ENCODE results near the gene EGFL7.

Gene EGFL7

DNA sequence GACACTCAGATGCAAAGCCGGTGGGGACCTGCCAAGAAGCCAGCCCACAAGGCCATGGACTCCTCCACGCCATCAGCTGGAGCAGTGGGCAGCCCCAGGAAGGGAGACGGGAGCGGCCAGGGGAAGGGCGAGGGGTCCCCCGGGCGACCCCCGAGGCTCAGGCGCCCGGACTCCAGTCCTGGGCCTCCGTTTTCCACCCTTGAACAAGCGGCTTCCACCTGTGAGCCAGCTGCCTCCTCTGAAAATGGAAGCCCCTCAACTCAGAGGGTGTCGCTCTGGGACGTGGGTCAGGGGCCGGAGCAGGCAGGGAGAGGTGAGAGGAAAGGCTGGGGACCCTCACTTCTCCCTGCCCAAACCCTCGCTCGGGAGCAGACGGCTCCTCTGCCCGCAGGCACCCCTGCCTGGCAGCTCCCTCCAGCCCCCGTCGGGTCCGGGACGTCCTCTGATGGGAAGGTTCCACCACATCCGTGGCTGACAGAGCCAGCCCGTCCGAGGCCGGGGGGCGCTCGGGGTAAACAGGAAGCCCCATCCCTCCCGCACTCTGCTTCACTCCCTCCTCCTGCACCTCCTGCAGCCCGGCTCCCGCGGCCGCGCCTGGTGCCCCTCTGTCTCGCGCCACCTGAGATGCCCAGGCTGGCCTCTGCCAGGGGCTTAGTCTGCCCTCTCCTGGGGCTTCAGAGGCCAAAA, 3.7 kb upstream of the EGFL7 start:
- peak overlapping the region in 1 of 2 experiments; percentile 4 for H3K18ac ChIP-seq (ENCODE audit: low read depth in 1 of 2, low read length in 2 of 2)
- H2BK15ac ChIP-seq (ENCODE audit: low read depth, poor library complexity, severe bottlenecking): no peak overlapping the region
- H2AFZ ChIP-seq (ENCODE audit: low read depth, low read length): no peak overlapping the region
- H4K8ac ChIP-seq (ENCODE audit: low read length): no peak overlapping the region
- H3K4me3 ChIP-seq (ENCODE audit: insufficient read depth in 1 of 2, low read depth in 1 of 2, low read length in 2 of 2): no peak overlapping the region
- H3K27me3 ChIP-seq (ENCODE audit: control insufficient read depth in 1 of 2, insufficient read depth in 1 of 2, low read length in 2 of 2): peaks cover 15 to 68% of the 10 kb centered on the region in 2 experiments
- H3K9ac ChIP-seq (ENCODE audit: low read length): no peak overlapping the region
- H3K27ac ChIP-seq (ENCODE audit: low read length, poor library complexity, severe bottlenecking): no peak overlapping the region
- no peak overlapping the region for H3K23ac ChIP-seq (ENCODE audit: low read length in 2 of 2)
- WGBS: 81% methylated on average over 37 of the region's 37 CpGs
- H3K14ac ChIP-seq (ENCODE audit: low read length in 2 of 2): no peak overlapping the region
- H3K79me1 ChIP-seq (replicated peaks; ENCODE audit: low read length, poor library complexity, severe bottlenecking): no peaks in the 10 kb centered on the region
- no peak for DNase-seq
- H2BK120ac ChIP-seq (ENCODE audit: low read depth, low read length): no peak overlapping the region
- H2BK5ac ChIP-seq (ENCODE audit: low read depth, low read length, poor library complexity, severe bottlenecking): no peak overlapping the region
- H3K9me3 ChIP-seq (ENCODE audit: control insufficient read depth, low read length): no peaks in the 10 kb centered on the region
- H2BK12ac ChIP-seq (ENCODE audit: low read length in 2 of 2): no peak overlapping the region
- no peak overlapping the region for H2AK5ac ChIP-seq (ENCODE audit: low read length, severe bottlenecking)
- H3K4ac ChIP-seq (ENCODE audit: low read depth in 1 of 2, low read length in 2 of 2): no peak overlapping the region
- H3K4me1 ChIP-seq (ENCODE audit: control insufficient read depth, insufficient read depth, low read depth, low read length): peaks cover 17% of the 10 kb centered on the region
- H4K91ac ChIP-seq (ENCODE audit: low read length): peak overlapping the region; percentile 70
- H3K36me3 ChIP-seq (ENCODE audit: control insufficient read depth in 1 of 2, insufficient read depth in 2 of 2, low read depth in 1 of 2, low read length in 2 of 2): no peaks in the 10 kb centered on the region
- no peak overlapping the region for H3K4me2 ChIP-seq (ENCODE audit: low read length, poor library complexity, severe bottlenecking)

DNA sequence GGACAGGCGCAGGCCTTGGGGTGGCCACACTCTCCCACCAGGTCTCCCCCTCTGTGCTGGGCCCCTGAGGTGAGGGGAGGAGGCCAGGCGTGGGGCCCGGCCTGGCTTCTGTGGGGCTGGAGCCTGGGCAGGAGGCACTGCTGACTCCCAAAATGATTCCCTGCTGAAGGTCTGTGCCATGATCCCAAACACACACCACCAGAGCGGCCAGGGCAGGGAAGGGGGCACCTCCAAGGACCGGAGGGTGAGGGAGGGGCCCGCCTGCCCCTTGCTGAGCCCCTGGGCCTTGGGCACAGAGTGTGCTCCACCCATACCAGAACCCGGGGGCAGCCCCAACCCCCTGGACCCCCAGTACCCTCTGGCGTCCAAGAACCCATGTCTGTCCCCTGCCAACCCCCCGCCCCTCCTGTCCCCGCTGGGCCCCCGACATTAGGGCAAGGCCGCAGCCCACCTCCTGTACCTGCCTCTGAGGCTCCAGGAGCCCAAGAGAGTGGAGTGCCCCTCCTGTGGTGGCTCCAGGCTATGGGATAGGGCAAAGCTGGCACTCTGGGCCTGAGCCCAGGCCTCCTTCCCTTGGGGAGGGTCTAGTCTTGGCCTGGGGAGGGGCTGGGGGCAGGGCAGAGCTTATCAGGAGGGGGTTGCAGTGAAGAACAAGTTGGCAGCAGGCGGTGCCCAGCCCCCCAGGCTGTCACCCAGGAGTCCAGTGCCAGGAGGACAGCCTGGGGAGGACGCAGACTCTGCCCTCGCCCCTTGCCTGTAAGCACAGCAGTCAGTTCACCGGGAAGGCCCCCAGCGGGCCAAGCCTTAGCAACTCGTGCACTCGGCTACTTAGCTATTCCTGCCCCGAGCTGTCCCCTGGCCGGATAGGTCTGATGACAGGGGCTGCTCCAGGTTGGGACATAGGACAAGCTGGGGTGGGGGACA, 2.6 kb upstream of the EGFL7 start:
- no peak overlapping the region for H3K14ac ChIP-seq (ENCODE audit: low read length in 2 of 2)
- no peak overlapping the region for H3K4ac ChIP-seq (ENCODE audit: low read depth in 1 of 2, low read length in 2 of 2)
- peaks cover 15 to 74% of the 10 kb centered on the region in 2 experiments for H3K27me3 ChIP-seq (ENCODE audit: control insufficient read depth in 1 of 2, insufficient read depth in 1 of 2, low read length in 2 of 2)
- no peaks in the 10 kb centered on the region for H3K9me3 ChIP-seq (ENCODE audit: control insufficient read depth, low read length)
- H2BK5ac ChIP-seq (ENCODE audit: low read depth, low read length, poor library complexity, severe bottlenecking): no peak overlapping the region
- no peak overlapping the region for H2BK120ac ChIP-seq (ENCODE audit: low read depth, low read length)
- H2BK12ac ChIP-seq (ENCODE audit: low read length in 2 of 2): no peak overlapping the region
- H3K36me3 ChIP-seq (ENCODE audit: control insufficient read depth in 1 of 2, insufficient read depth in 2 of 2, low read depth in 1 of 2, low read length in 2 of 2): no peaks in the 10 kb centered on the region
- H3K79me1 ChIP-seq (replicated peaks; ENCODE audit: low read length, poor library complexity, severe bottlenecking): no peaks in the 10 kb centered on the region
- WGBS: 79% methylated on average over 20 of the region's 21 CpGs
- no peak overlapping the region for H3K4me2 ChIP-seq (ENCODE audit: low read length, poor library complexity, severe bottlenecking)
- H3K4me3 ChIP-seq (ENCODE audit: insufficient read depth in 1 of 2, low read depth in 1 of 2, low read length in 2 of 2): no peak overlapping the region
- H3K23ac ChIP-seq (ENCODE audit: low read length in 2 of 2): no peak overlapping the region
- no peak overlapping the region for H2AFZ ChIP-seq (ENCODE audit: low read depth, low read length)
- DNase-seq: no peak
- peak overlapping the region; percentile 44 for H4K91ac ChIP-seq (ENCODE audit: low read length)
- no peak overlapping the region for H3K9ac ChIP-seq (ENCODE audit: low read length)
- no peak overlapping the region for H3K27ac ChIP-seq (ENCODE audit: low read length, poor library complexity, severe bottlenecking)
- peaks cover 23% of the 10 kb centered on the region for H3K4me1 ChIP-seq (ENCODE audit: control insufficient read depth, insufficient read depth, low read depth, low read length)
- H4K8ac ChIP-seq (ENCODE audit: low read length): no peak overlapping the region
- H3K18ac ChIP-seq (ENCODE audit: low read depth in 1 of 2, low read length in 2 of 2): no peak overlapping the region
- no peak overlapping the region for H2AK5ac ChIP-seq (ENCODE audit: low read length, severe bottlenecking)
- no peak overlapping the region for H2BK15ac ChIP-seq (ENCODE audit: low read depth, poor library complexity, severe bottlenecking)

DNA sequence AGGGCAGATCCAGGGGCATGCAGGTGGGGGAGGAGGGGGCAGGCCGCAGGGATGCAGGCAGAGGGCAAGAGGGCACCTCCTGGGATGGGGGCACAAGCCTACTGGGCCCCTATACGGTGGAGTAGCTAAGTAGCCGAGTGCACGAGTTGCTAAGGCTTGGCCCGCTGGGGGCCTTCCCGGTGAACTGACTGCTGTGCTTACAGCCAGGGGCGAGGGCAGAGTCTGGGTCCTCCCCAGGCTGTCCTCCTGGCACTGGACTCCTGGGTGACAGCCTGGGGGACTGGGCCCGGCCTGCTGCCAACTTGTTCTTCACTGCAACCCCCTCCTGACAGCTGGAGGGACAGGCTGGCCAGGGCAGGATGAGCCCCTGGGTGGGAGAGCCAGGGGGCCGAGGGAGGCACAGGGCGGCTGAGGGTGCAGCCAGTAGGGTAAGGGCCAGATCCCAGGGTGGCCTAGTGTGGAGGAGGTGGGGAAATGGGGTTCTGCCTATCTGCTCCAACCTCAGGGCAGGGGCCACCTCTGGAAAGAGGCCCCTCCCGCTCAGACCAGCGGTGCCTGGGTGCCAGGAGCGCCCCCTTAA, 1.7 kb upstream of the EGFL7 start:
- no peak overlapping the region for H3K9ac ChIP-seq (ENCODE audit: low read length)
- peaks cover 15 to 69% of the 10 kb centered on the region in 2 experiments for H3K27me3 ChIP-seq (ENCODE audit: control insufficient read depth in 1 of 2, insufficient read depth in 1 of 2, low read length in 2 of 2)
- no peak overlapping the region for H3K18ac ChIP-seq (ENCODE audit: low read depth in 1 of 2, low read length in 2 of 2)
- no peaks in the 10 kb centered on the region for H3K9me3 ChIP-seq (ENCODE audit: control insufficient read depth, low read length)
- H3K4ac ChIP-seq (ENCODE audit: low read depth in 1 of 2, low read length in 2 of 2): no peak overlapping the region
- no peak overlapping the region for H3K4me2 ChIP-seq (ENCODE audit: low read length, poor library complexity, severe bottlenecking)
- H2AFZ ChIP-seq (ENCODE audit: low read depth, low read length): no peak overlapping the region
- no peak overlapping the region for H2BK120ac ChIP-seq (ENCODE audit: low read depth, low read length)
- peaks cover 21% of the 10 kb centered on the region for H3K4me1 ChIP-seq (ENCODE audit: control insufficient read depth, insufficient read depth, low read depth, low read length)
- H3K79me1 ChIP-seq (replicated peaks; ENCODE audit: low read length, poor library complexity, severe bottlenecking): no peaks in the 10 kb centered on the region
- no peak overlapping the region for H3K4me3 ChIP-seq (ENCODE audit: insufficient read depth in 1 of 2, low read depth in 1 of 2, low read length in 2 of 2)
- WGBS: 86% methylated on average over 13 of the region's 13 CpGs
- no peak overlapping the region for H2AK5ac ChIP-seq (ENCODE audit: low read length, severe bottlenecking)
- no peak overlapping the region for H3K23ac ChIP-seq (ENCODE audit: low read length in 2 of 2)
- DNase-seq: no peak
- H2BK5ac ChIP-seq (ENCODE audit: low read depth, low read length, poor library complexity, severe bottlenecking): no peak overlapping the region
- no peak overlapping the region for H4K91ac ChIP-seq (ENCODE audit: low read length)
- no peak overlapping the region for H2BK15ac ChIP-seq (ENCODE audit: low read depth, poor library complexity, severe bottlenecking)
- no peak overlapping the region for H3K14ac ChIP-seq (ENCODE audit: low read length in 2 of 2)
- no peak overlapping the region for H3K27ac ChIP-seq (ENCODE audit: low read length, poor library complexity, severe bottlenecking)
- no peak overlapping the region for H4K8ac ChIP-seq (ENCODE audit: low read length)
- H3K36me3 ChIP-seq (ENCODE audit: control insufficient read depth in 1 of 2, insufficient read depth in 2 of 2, low read depth in 1 of 2, low read length in 2 of 2): no peaks in the 10 kb centered on the region
- no peak overlapping the region for H2BK12ac ChIP-seq (ENCODE audit: low read length in 2 of 2)

All from mesenchymal stem cell (in vitro differentiated cells and primary cell).